Measurements from ENCODE around the gene CLUH. TPM values are rescaled to one million over a fixed set of nuclear protein-coding genes. Genes with fewer than 3 reads are reported as not detected.

CLUH gene
- total RNA-seq, 3 donors from 2014 or later = 120 to 149 (median 145) TPM

DNA sequence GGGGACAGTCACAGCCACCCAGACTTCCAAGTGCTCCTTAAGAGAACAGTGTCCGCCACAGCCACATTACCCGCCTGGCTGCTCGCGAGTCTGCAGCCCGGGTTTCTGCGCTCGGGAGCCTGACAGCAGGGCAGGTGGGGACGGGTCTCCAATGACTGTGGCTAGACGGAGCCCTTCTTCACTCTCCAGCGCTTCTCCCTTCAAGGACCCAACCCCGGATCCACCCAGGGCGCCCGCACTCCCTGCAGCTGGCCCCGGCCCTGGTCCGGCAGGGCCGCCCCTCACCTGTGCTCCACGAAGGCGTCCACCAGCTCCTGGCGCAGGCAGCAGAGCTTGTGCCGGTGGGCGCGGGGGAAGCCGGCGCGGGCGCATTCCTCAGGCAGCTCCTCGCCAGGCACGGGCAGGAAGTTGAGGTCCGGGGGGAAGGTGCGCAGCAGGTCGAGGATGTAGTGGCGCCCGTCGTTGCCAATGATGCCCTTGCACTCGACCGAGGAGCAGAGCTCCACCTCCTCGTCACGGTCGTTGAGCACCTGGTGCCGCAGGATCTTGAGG, 13.9 kb downstream of the CLUH start:
- ATAC-seq (no peak), DNase-seq (peak in 1 of 3 donors; percentile 19)
- H3K9me3 ChIP-seq = no peaks in the 10 kb centered on the region

DNA sequence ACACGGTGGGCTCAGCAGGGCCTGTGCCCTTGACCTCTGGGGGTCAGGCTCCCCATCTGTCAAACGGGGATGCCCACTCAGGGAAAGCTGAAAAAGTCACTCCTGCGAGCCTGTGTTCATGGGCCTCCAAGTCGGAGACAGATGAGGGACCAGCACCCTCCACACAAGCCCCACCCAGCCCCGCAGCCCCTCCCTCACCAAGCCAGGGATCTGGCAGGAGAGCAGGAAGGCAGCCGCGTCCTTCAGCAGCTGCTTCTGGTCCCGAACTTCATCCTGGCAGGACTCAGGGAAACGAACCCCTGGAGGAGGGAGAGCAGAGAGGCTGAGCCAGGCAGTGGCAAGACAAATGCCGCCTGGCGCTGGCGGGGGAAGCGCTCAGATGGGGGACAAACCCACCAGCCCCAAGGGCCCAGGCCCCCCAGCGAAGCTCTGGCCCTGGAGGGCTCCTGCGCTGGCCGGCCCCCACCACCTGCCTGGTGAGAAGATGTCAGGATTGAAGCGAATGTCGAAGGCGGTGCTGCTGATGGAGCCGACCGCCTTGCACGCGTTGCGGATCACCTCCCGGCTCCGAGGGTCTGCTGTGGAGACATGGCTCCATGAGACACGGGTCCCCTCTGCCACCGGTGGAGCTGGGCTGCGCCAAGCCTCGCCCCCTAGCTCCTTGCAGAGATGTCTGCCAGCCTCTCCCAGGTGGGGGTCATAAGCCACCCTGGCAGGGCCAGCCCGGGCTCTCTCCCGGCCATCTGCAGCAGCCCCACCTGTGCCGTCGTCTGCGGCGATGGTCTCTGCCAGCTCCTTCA, 15.4 kb downstream of the CLUH start:
- no peak overlapping the region for H3K4me3 ChIP-seq
- intact Hi-C loops (cut with DNase I, micrococcal nuclease) = no loop called here
- no peaks in the 10 kb centered on the region for H3K4me1 ChIP-seq (ENCODE audit: low read depth)
- ATAC-seq (no peak), DNase-seq (peak in 1 of 3 donors; percentile 22)
- H3K9me3 ChIP-seq = no peaks in the 10 kb centered on the region
- peaks cover 20% of the 10 kb centered on the region for H3K36me3 ChIP-seq (ENCODE audit: low read depth)
- TF ChIP-seq, protein P1, sequence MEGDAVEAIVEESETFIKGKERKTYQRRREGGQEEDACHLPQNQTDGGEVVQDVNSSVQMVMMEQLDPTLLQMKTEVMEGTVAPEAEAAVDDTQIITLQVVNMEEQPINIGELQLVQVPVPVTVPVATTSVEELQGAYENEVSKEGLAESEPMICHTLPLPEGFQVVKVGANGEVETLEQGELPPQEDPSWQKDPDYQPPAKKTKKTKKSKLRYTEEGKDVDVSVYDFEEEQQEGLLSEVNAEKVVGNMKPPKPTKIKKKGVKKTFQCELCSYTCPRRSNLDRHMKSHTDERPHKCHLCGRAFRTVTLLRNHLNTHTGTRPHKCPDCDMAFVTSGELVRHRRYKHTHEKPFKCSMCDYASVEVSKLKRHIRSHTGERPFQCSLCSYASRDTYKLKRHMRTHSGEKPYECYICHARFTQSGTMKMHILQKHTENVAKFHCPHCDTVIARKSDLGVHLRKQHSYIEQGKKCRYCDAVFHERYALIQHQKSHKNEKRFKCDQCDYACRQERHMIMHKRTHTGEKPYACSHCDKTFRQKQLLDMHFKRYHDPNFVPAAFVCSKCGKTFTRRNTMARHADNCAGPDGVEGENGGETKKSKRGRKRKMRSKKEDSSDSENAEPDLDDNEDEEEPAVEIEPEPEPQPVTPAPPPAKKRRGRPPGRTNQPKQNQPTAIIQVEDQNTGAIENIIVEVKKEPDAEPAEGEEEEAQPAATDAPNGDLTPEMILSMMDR (IDR thresholded peaks at IDR 0.05) = no peak

More for the DNA sequence above, 13.9 kb downstream of the CLUH start:
- H3K4me3 ChIP-seq = no peak overlapping the region
- peaks cover 33% of the 10 kb centered on the region for H3K36me3 ChIP-seq (ENCODE audit: low read depth)
- intact Hi-C loops (cut with DNase I, micrococcal nuclease) = no loop called here
- TF ChIP-seq, protein P1 (IDR thresholded peaks at IDR 0.05) = no peak
- H3K4me1 ChIP-seq (ENCODE audit: low read depth) = no peaks in the 10 kb centered on the region

DNA sequence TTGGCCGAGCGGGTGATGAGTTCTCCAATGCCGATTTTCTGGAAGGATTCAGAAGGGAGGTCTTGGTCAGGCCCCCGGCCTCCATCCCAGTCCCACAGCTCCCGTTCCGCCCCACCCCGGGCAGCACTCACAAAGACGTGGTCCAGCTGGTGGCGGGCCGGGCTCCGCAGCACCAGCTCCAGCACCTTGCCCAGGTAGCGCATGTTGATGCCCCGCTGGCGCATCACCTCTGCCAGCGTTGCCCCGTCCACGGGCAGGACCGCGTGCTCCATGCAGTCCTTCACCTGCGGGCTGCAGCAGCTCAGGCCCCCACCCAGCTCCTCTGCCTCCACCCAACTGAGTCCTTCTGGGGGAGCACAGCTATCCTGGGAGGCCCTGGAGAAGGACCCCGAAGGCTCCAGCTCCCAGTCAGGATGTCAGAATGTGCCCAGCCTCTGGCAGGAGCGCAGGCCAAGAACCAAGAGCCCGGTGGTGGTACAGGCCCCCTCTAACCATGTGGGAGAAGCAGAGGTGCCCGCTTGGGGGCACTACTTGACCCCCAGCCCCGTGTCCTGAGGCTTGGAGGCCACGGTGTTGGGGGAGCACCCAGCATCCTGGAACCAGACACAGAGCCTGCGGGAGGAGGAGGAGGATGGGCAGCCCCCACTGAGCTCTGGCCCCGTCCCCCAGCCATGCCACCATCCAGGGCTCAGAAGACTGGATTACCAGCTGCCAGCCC, 16.2 kb downstream of the CLUH start:
- Histone ChIP-seq H3K9me3 (no peaks in the 10 kb centered on the region), H3K36me3 (ENCODE audit: low read depth) (peaks cover 13% of the 10 kb centered on the region), H3K4me3 (no peak overlapping the region), H3K4me1 (ENCODE audit: low read depth) (no peaks in the 10 kb centered on the region)
- TF ChIP-seq, protein P1 (IDR thresholded peaks at IDR 0.05) = no peak
- peak in 1 of 3 donors; percentile 23 for DNase-seq
- ATAC-seq = no peak
- intact Hi-C loops (cut with DNase I, micrococcal nuclease) = no loop called here

DNA sequence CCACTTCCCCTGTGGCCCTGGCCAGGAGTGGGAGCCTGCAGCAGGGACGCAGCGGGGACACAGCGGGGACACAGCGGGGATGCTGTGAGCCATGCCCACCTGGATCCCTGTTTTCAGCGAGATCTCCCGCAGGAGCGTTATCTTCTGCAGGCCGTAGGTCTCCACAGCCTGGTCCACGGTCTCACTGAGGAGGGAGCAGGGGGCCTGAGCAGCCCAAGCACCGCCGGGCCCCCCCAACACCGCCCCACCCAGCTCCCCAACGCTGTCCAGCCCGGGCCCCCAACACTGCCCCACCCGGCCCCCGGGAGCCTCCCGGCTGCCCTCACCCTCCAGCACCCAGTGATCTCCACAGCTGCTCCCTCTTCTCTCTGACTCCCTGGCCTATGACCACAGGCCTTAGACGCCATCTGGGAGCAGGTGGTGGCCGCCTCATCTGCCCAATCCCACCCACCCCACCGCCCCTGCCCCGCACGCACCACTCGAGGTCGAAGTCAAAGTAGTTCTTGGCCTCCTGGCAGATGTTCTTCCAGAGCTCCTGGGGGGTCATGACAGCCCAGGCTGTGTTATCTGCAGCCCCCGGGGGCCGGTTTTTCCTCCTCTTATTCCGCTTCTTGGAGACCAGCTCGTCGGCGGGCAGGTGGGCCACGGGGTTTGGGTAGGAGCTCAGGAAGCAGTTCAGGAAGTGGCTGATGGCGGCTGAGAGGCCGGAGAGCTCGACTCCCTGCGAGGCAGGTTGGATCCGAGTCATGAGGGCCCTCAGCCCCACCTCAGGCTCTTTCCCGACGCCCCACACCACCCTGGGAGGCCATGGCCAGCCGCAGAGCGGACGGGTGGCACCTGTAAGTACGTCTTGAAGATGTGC, 17.0 kb downstream of the CLUH start:
- ATAC-seq (no peak), DNase-seq (peak in 2 of 3 donors; percentile 17 to 44)
- H3K36me3 ChIP-seq (ENCODE audit: low read depth) = peaks cover 12% of the 10 kb centered on the region
- intact Hi-C loops (cut with DNase I, micrococcal nuclease) = no loop called here
- H3K9me3 ChIP-seq = no peaks in the 10 kb centered on the region
- TF ChIP-seq, protein P1 (IDR thresholded peaks at IDR 0.05) = no peak
- H3K4me3 ChIP-seq = no peak overlapping the region
- no peaks in the 10 kb centered on the region for H3K4me1 ChIP-seq (ENCODE audit: low read depth)

Measured in mucosa of descending colon (tissue), 3 donors.